UCSD-AML1 (cell line): ENCODE results near the gene DNMBP.
"Not testable (repeated sequence)": the region's sequence is repeated elsewhere in the genome, so short reads cannot be mapped to it uniquely, and the experiment has no call there.

Experiments
- DNase-seq: peaks from one replicate; lab custom pipeline; 2025; ENCODE audit not compliant: unreplicated experiment; lab: John Stamatoyannopoulos, UW

The DNMBP gene

GRCh38 chr10:100014071-100014762 lies 4.5 kb upstream of the DNMBP start:
- DNase-seq, result no peak

- DNase-seq, result no peak
These were observed 3.9 kb upstream of the DNMBP start for GRCh38 chr10:100013621-100014020.

GRCh38 chr10:100011906-100012305 lies 2.2 kb upstream of the DNMBP start:
- not testable (repeated sequence) for DNase-seq

- peak; percentile 79 for DNase-seq
These were observed 409 bp downstream of the DNMBP start for GRCh38 chr10:100009283-100009792.

GRCh38 chr10:100008708-100009282 lies 952 bp downstream of the DNMBP start:
- DNase-seq, result no peak

- no peak for DNase-seq
These were observed 1.6 kb downstream of the DNMBP start for GRCh38 chr10:100008142-100008522.

GRCh38 chr10:100007231-100008141 lies 2.3 kb downstream of the DNMBP start:
- no peak for DNase-seq

- no peak for DNase-seq
These were observed 3.4 kb downstream of the DNMBP start for GRCh38 chr10:100006243-100006886.

GRCh38 chr10:100004805-100005510 lies 4.8 kb downstream of the DNMBP start:
- DNase-seq, result no peak

- no peak for DNase-seq
These were observed 9.6 kb downstream of the DNMBP start for GRCh38 chr10:100000109-100000644.

- DNase-seq, result no peak
These were observed 10.2 kb downstream of the DNMBP start for GRCh38 chr10:99999319-100000108.

- no peak for DNase-seq
These were observed 10.9 kb downstream of the DNMBP start for GRCh38 chr10:99998889-99999288.

GRCh38 chr10:99996671-99997648 lies 12.8 kb downstream of the DNMBP start:
- no peak for DNase-seq

GRCh38 chr10:99995713-99996112 lies 14.0 kb downstream of the DNMBP start:
- DNase-seq, result no peak

GRCh38 chr10:99995269-99995668 lies 14.5 kb downstream of the DNMBP start:
- no peak for DNase-seq

GRCh38 chr10:99994801-99995200 lies 14.9 kb downstream of the DNMBP start:
- no peak for DNase-seq

- DNase-seq, result peak; percentile 51
These were observed 15.8 kb downstream of the DNMBP start for GRCh38 chr10:99993701-99994689.
